Uterus (tissue), 4 donors: ENCODE measurements around the gene RAPGEF5. TPM values are rescaled to one million over a fixed set of nuclear protein-coding genes. Genes with fewer than 3 reads are reported as not detected.

Experiments used
- DNase-seq, 2 donors: peaks; one replicate each; pipeline ENCODE4 v3.0.0-alpha.2; 2019 to 2020
- H3K27ac ChIP-seq, 2 donors: fragments of 200-600 bp; sonication (generic); 1 replicate in 1 of 2; 2 replicates in 1 of 2; pipeline ENCODE4 v1.5.1; 2016 to 2018
- H3K27me3 ChIP-seq, 2 donors: fragments of 200-600 bp; sonication (generic); one replicate each; pipeline ENCODE4 v1.5.1; 2018 to 2019; ENCODE audit warnings: control low read depth in 1 of 2
- H3K36me3 ChIP-seq, 2 donors: fragments of 200-600 bp; sonication (generic); one replicate each; pipeline ENCODE4 v1.5.1; 2019; ENCODE audit warnings: control low read depth in 1 of 2
- H3K4me1 ChIP-seq, 2 donors: fragments of 200-600 bp; sonication (generic); one replicate each; pipeline ENCODE4 v1.5.1; 2018 to 2019; ENCODE audit warnings: control low read depth in 1 of 2
- H3K4me3 ChIP-seq, 2 donors: fragments of 200-600 bp; sonication (generic); 1 replicate in 1 of 2; 2 replicates in 1 of 2; pipeline ENCODE4 v1.5.1; 2018 to 2019; ENCODE audit warnings: mild to moderate bottlenecking in 1 of 2
- H3K9me3 ChIP-seq, 2 donors: fragments of 200-600 bp; sonication (generic); one replicate each; pipeline ENCODE4 v1.5.1; 2019; ENCODE audit warnings: control low read depth in 1 of 2
- CTCF ChIP-seq, 4 experiments: fragments of 200-600 bp in 2 of 4; fragments of 450-650 bp in 2 of 4; sonication (generic) in 2 of 4; IDR thresholded peaks; one replicate each; pipeline ENCODE4 v1.5.1; 2016 to 2019; ENCODE audit warnings: antibody characterized with exemption in 4 of 4, mild to moderate bottlenecking in 2 of 4, moderate library complexity in 1 of 4
- POLR2A ChIP-seq, 2 donors: fragments of 450-650 bp; IDR thresholded peaks; one replicate each; pipeline ENCODE4 v1.6.1; 2016; ENCODE audit warnings: antibody characterized with exemption in 2 of 2, mild to moderate bottlenecking in 1 of 2, moderate library complexity in 1 of 2
- intact Hi-C: fragments of 100-400 bp; cut with DNase I; formaldehyde crosslinking; loops from one replicate; pipeline ENCODE4 v1.15.1; 2023; ENCODE audit warnings: low total_unique reads
- total RNA-seq, 4 donors: library from RNA; depleted of rRNA in 3 of 4; stranded (reverse); fragments of >200 nt in 3 of 4; gene quantifications; one replicate each; pipeline versions ENCODE4 v1.1.0 to v1.2.4, GENCODE V29; 2014 to 2023
- donor health status: DM: yes; HTN: yes; CAD: no.

RAPGEF5 gene
- total RNA-seq, 4 donors from 2014 or later = 44.7 to 124 (median 55.1) TPM

- Histone ChIP-seq H3K36me3 (no peaks in the 10 kb centered on the region), H3K4me1 (no peaks in the 10 kb centered on the region), H3K27ac (no peak overlapping the region), H3K4me3 (no peak overlapping the region), H3K9me3 (no peaks in the 10 kb centered on the region), H3K27me3 (no peaks in the 10 kb centered on the region)
- no peak for DNase-seq
- intact Hi-C loops = no loop called here
- TF ChIP-seq POLR2A (IDR thresholded peaks at IDR 0.05) (no peak), CTCF (IDR thresholded peaks at IDR 0.05) (no peak)
These were observed 31.3 kb downstream of the RAPGEF5 start for GRCh38 chr7:22325671-22326070.

- Histone ChIP-seq H3K9me3 (no peaks in the 10 kb centered on the region), H3K4me1 (no peaks in the 10 kb centered on the region), H3K27ac (no peak overlapping the region), H3K27me3 (no peaks in the 10 kb centered on the region), H3K36me3 (no peaks in the 10 kb centered on the region), H3K4me3 (no peak overlapping the region)
- DNase-seq = no peak
- TF ChIP-seq CTCF (IDR thresholded peaks at IDR 0.05) (no peak), POLR2A (IDR thresholded peaks at IDR 0.05) (no peak)
- intact Hi-C loops = no loop called here
These were observed 33.2 kb downstream of the RAPGEF5 start for GRCh38 chr7:22323714-22324113.

GRCh38 chr7:22320416-22320815 is 36.5 kb downstream of the RAPGEF5 start:
- no peak for TF ChIP-seq POLR2A (IDR thresholded peaks at IDR 0.05)
- no peak for TF ChIP-seq CTCF (IDR thresholded peaks at IDR 0.05)

GRCh38 chr7:22319424-22320403 is 37.2 kb downstream of the RAPGEF5 start:
- Histone ChIP-seq H3K9me3 (no peaks in the 10 kb centered on the region), H3K27me3 (no peaks in the 10 kb centered on the region), H3K27ac (no peak overlapping the region), H3K4me3 (no peak overlapping the region), H3K36me3 (no peaks in the 10 kb centered on the region), H3K4me1 (no peaks in the 10 kb centered on the region)
- no peak for TF ChIP-seq CTCF (IDR thresholded peaks at IDR 0.05)
- TF ChIP-seq POLR2A (IDR thresholded peaks at IDR 0.05) = no peak
- DNase-seq = no peak
- intact Hi-C loops = no loop called here

More at GRCh38 chr7:22320416-22320815, 36.5 kb downstream of the RAPGEF5 start:
- no peaks in the 10 kb centered on the region for H3K27me3 ChIP-seq
- H3K27ac ChIP-seq = no peak overlapping the region
- intact Hi-C loops = no loop called here
- H3K36me3 ChIP-seq = no peaks in the 10 kb centered on the region
- no peaks in the 10 kb centered on the region for H3K9me3 ChIP-seq
- H3K4me1 ChIP-seq = no peaks in the 10 kb centered on the region
- H3K4me3 ChIP-seq = no peak overlapping the region
- DNase-seq = no peak

- intact Hi-C loops = no loop called here
- TF ChIP-seq CTCF (IDR thresholded peaks at IDR 0.05) = no peak
- TF ChIP-seq POLR2A (IDR thresholded peaks at IDR 0.05) = no peak
- Histone ChIP-seq H3K9me3 (no peaks in the 10 kb centered on the region), H3K4me1 (no peaks in the 10 kb centered on the region), H3K36me3 (no peaks in the 10 kb centered on the region), H3K27me3 (no peaks in the 10 kb centered on the region), H3K27ac (no peak overlapping the region), H3K4me3 (no peak overlapping the region)
- DNase-seq = no peak
These were observed 38.6 kb downstream of the RAPGEF5 start for GRCh38 chr7:22318376-22318775.
